ENCODE measurements around the gene PSME2.

Gene PSME2

GRCh38 chr14:24146453-24146977 lies at the start of gene PSME2:
Gene PSME2, minus strand, starts transcription at chr14:24146610. Its CDS starts 29 bp downstream, at chr14:24146581.
- in situ Hi-C loops (cut with MboI; ENCODE audit: low sequenced_read_pairs), result no loop called here

- in situ Hi-C loops (cut with MboI; ENCODE audit: low sequenced_read_pairs), result no loop called here
These were observed 49.0 kb upstream of the PSME2 start, which contains the start of gene TM9SF1 for GRCh38 chr14:24195186-24196070. Gene TM9SF1, minus strand, starts transcription at chr14:24195441. Its CDS starts 422 bp downstream, at chr14:24195019.

GRCh38 chr14:24194873-24195185 lies 48.4 kb upstream of the PSME2 start:
- in situ Hi-C loops (cut with MboI; ENCODE audit: low sequenced_read_pairs), result no loop called here

- in situ Hi-C loops (cut with MboI; ENCODE audit: low sequenced_read_pairs), result no loop called here
These were observed 47.9 kb upstream of the PSME2 start for GRCh38 chr14:24194186-24194872.

DNA sequence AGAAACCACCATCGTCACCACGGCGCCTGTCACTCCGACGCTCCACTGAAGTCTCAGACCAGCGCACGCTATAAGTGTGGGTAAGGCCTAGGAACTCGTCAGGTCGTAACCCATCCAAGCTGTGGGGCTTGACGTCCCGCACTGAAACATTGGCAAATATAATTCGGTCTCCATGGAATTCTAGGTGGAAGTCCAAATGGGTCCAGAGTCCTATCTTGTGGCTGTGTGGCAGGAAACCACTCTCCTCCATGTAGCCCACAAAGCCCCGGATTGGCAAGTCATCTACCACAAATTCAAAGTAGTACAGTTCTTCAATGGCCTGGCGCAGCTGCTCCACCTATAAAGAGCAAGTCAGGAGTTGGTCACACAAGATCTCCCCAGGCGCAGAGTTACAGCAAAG lies 46.5 kb upstream of the PSME2 start:
- in situ Hi-C loops (cut with MboI; ENCODE audit: low sequenced_read_pairs), result no loop called here

- in situ Hi-C loops (cut with MboI; ENCODE audit: low sequenced_read_pairs), result no loop called here
These were observed 44.0 kb upstream of the PSME2 start for GRCh38 chr14:24190416-24190815.

DNA sequence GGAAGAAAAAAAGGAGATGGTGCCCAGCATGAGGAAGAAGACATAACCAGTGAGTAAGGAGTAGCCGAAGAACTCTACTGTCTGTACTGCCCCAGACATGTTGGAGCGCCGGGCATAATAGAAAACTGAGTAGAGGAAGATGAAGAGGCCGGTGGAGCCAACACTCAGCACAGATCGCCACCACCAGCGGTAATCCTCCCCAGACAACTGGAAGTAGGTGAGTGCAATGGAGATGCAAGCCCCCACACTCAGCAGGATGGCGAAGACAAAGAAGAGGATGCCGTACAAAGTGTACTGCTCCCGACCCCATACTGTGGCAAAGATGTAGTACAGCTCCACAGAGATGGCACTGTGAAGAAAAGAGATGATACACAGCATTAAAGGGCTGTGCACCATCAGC lies 43.0 kb upstream of the PSME2 start:
- in situ Hi-C loops (cut with MboI; ENCODE audit: low sequenced_read_pairs), result no loop called here

GRCh38 chr14:24189059-24189375 lies 42.6 kb upstream of the PSME2 start:
- in situ Hi-C loops (cut with MboI; ENCODE audit: low sequenced_read_pairs), result no loop called here

DNA sequence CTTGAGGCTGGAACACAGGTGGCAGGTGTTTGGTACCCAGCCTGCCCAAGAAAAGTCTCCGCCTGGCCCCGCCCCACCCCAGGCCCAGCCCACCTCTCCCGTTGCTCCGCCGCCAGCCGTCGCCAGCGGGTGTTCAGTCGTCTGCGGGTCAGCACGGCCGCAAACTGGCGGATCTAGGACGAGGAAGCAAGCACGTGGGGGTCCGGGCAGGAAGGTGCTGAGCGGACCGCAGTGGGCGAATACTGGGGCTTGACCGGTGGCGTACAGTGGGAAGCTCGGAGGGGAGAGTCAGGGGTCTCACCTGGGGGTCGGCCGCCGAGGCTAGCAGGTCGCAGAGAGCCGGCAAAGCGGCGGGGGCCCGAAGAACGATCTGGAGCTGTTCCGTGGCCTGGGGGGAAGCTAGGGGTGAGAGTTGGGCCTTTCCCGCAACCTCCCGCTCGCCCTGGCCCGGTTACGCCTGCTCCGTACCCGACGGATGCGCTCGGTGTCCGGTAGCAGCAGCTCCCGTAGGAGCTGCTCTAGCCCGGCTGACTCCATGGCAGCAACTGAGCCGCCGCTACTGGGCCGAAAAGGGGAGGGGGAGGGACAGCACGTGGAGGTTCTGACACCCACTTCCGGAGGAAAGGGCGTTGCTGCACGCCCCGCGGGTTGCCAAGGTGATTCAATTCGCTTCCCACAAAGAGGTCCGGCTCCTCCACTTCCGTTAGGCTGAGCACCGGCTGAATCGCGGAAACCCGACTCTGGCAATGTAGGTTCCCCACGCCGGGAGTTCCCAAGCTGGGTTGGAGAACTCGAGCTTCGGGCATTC lies 42.0 kb upstream of the PSME2 start, which contains the start of gene IPO4:
TSS of gene IPO4 (minus strand) at position 566 of the 808 bp plus-strand sequence. CDS start at position 537, 29 bp downstream.
- in situ Hi-C loops (cut with MboI; ENCODE audit: low sequenced_read_pairs), result no loop called here

DNA sequence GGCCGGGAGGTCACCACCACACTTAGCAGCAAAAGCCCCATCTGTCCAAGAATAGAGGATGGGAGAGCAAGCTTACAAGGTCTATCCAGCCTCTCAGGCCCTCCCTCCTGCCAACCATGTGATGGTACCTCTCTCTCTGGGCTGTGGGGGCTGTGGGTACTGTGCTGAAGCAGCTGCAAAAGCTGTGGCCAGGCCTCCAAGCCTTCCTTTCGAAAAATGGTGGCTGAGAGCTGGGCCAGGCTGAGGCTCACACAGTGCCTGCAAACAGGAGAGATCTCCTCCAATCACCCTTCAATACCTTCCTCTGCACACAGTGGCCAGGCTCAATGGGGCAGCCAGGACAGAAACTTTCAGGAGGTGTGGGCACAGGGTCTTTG lies 41.1 kb upstream of the PSME2 start:
- in situ Hi-C loops (cut with MboI; ENCODE audit: low sequenced_read_pairs), result no loop called here

- in situ Hi-C loops (cut with MboI; ENCODE audit: low sequenced_read_pairs), result no loop called here
These were observed 40.6 kb upstream of the PSME2 start for GRCh38 chr14:24186831-24187538.

DNA sequence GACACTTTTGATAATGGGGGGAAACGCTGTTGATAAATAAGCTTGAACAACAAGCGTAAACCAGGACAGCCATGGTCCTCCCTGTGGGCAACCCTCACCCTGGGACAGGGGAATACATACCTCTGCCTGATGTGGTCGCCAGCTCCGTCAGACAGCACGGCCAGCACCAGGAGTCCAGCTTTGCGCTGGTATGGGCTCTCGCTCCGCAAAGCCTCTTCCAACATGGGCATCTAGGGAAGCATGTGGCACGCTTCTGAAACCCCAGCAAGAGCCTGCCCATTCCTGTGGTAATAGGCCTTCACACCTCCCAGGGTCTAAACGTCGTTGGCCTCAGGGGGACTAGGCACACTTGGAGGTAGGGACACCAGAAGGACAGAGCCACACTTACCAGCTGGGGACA lies 39.3 kb upstream of the PSME2 start:
- in situ Hi-C loops (cut with MboI; ENCODE audit: low sequenced_read_pairs), result no loop called here

DNA sequence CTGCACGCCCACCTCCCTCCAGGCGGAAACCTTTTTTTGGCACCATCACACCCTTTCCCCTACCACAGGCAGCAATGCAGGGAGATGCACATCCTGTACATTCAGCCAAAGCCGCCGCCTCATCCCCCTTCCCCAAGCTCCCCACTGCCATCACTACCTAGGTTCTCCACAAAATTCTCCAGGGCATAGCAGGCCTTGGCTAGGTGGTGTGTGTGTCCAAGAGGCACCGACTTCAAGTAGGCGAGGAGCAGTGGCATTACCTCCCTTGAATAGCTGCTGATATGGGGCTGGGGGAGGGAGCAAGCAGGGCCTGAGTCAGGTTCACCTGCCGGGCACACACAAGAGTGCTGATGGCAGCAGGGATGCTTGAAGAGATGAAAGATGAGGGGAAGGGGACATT lies 38.6 kb upstream of the PSME2 start:
- in situ Hi-C loops (cut with MboI; ENCODE audit: low sequenced_read_pairs), result no loop called here

- in situ Hi-C loops (cut with MboI; ENCODE audit: low sequenced_read_pairs), result no loop called here
These were observed 37.9 kb upstream of the PSME2 start for GRCh38 chr14:24184104-24184970.

DNA sequence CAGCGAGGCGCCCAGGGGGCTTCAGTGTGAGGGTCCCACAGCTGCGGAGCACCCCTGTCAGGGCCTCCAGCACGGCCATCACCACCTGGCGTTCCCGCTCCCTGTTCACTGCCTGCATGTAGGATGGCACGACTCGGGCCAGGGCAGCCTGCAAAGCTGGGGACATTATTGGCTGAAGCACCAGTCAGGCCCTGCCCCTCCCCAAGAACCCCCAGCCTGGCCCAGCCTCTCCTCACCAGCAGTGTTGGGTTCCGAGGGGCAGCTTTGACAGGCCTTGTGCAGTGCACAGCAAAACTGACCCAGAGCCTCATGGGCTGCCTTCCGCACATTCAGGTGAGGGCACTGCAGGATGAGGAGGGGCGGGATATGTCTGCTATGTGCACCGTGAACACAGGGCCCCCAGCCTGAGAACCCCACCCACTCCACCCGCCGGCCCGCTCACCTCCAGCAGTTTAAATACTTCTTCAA lies 36.6 kb upstream of the PSME2 start:
- in situ Hi-C loops (cut with MboI; ENCODE audit: low sequenced_read_pairs), result no loop called here

- in situ Hi-C loops (cut with MboI; ENCODE audit: low sequenced_read_pairs), result no loop called here
These were observed 35.9 kb upstream of the PSME2 start for GRCh38 chr14:24182110-24182882.

DNA sequence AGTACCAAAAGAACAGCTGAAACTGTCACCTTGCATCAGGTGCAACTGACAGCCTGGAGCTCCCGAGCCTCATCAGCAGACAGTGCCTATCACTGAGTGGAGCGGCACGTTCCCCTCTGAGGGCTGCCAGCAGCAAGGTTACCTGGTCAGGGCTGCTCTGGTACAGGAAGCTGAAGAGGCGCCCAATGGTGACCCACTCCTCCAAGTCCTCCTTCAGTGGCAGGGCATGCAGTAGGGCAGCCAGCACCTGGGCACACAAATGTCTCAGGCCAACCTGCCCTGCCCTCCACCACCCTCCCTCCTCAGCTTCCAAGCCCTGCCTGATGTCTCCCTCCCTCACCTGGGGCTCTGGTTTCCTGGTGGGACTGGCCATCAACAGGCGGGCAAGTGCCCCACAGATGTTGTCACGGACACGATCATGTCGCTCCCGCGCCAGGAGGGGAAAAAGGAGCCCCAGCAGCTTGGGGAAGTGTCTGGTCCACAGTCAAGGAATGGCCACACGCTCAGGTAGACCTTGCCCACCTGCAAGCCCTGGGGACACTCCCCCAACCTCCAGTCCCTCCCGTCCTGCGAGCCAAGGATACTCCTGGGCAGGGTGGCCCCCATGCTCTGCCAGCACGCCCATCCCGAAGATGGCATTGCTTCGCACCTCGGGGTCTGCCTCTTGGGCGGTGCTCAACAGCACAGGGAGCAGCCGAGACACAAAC lies 35.1 kb upstream of the PSME2 start:
- in situ Hi-C loops (cut with MboI; ENCODE audit: low sequenced_read_pairs), result no loop called here

Data from HL-60/S4 treated with phorbol 12-myristate 13-acetate at 8.2 ng/mL for 4 days and 3 days (cell line).